Measurements from ENCODE around the gene HIF1AN. TPM values are rescaled to one million over a fixed set of nuclear protein-coding genes. Genes with fewer than 3 reads are reported as not detected.

HIF1AN gene
- total RNA-seq, 1 experiment from 2014 or later: 58.7 TPM

DNA sequence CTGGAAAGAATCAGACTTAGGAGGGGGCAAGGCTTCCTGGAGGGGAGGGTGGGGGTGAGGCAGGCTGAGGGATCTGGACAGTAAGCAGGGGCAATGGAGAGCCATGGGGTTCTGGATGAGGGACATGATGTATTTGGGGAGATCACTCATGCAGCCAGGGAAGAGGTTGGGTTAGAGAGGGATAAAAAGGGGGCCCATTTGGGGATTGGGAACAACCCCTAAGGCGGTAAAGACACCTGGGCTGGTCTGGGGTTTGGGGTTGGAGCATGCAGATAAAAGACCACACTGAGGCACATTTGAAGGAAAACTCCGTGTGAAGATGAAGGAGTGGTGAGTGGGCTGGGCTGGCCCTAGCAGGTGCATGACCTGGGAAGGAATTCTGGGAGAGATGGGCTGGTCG, 30.8 kb downstream of the HIF1AN start:
- H2AFZ ChIP-seq (ENCODE audit: low read length): no peak overlapping the region
- peak; percentile 15 for DNase-seq

More for the DNA sequence above, 30.8 kb downstream of the HIF1AN start:
- Histone ChIP-seq H4K8ac (replicated peaks; ENCODE audit: insufficient read length, low read depth, low read length) (no peak overlapping the region), H3K18ac (ENCODE audit: insufficient read length, low read depth, low read length) (no peak overlapping the region), H4K91ac (ENCODE audit: insufficient read length, low read depth, low read length) (no peak overlapping the region), H3K23ac (ENCODE audit: insufficient read length, low read depth, low read length) (no peak overlapping the region), H3K9ac (ENCODE audit: extremely low read depth, insufficient read length, low read length) (no peak overlapping the region), H3K9me3 (ENCODE audit: control insufficient read depth, low read depth, low read length) (no peaks in the 10 kb centered on the region), H2BK12ac (ENCODE audit: insufficient read length, low read depth, low read length) (no peak overlapping the region), H3K27ac (ENCODE audit: insufficient read length, low read depth, low read length) (no peak overlapping the region), H3K79me2 (ENCODE audit: insufficient read depth, low read length) (no peaks in the 10 kb centered on the region), H2AK5ac (ENCODE audit: insufficient read length, low read length) (no peak overlapping the region), H4K20me1 (ENCODE audit: control insufficient read depth, insufficient read depth, insufficient read length) (no peaks in the 10 kb centered on the region), H3K23me2 (ENCODE audit: insufficient read length, low read depth, low read length, poor library complexity, severe bottlenecking) (no peaks in the 10 kb centered on the region), H3K4ac (ENCODE audit: low read depth, low read length) (no peak overlapping the region), H3K79me1 (ENCODE audit: insufficient read depth, low read depth, low read length, poor library complexity, severe bottlenecking) (no peaks in the 10 kb centered on the region), H2BK15ac (ENCODE audit: low read depth, low read length) (no peak overlapping the region), H3K56ac (ENCODE audit: insufficient read length, low read depth, low read length) (no peak overlapping the region), H3T11ph (ENCODE audit: low read length) (no peak overlapping the region), H3K27me3 (ENCODE audit: insufficient read depth, low read length) (no peaks in the 10 kb centered on the region; the same call in 1 of the 2 replicates), H3K4me2 (ENCODE audit: insufficient read depth, insufficient read length, low read length) (no peak overlapping the region), H2BK120ac (ENCODE audit: low read depth, low read length, poor library complexity, severe bottlenecking) (no peak overlapping the region), H2BK20ac (ENCODE audit: low read depth, low read length, poor library complexity, severe bottlenecking) (no peak overlapping the region), H2BK5ac (ENCODE audit: insufficient read length, low read length) (no peak overlapping the region), H4K5ac (ENCODE audit: insufficient read length, low read depth, low read length) (no peak overlapping the region), H3K14ac (ENCODE audit: insufficient read depth, low read length) (no peak overlapping the region), H3K4me1 (ENCODE audit: insufficient read depth, low read length) (no peaks in the 10 kb centered on the region; the same call in 1 of the 2 replicates)
- TF ChIP-seq, protein P1, sequence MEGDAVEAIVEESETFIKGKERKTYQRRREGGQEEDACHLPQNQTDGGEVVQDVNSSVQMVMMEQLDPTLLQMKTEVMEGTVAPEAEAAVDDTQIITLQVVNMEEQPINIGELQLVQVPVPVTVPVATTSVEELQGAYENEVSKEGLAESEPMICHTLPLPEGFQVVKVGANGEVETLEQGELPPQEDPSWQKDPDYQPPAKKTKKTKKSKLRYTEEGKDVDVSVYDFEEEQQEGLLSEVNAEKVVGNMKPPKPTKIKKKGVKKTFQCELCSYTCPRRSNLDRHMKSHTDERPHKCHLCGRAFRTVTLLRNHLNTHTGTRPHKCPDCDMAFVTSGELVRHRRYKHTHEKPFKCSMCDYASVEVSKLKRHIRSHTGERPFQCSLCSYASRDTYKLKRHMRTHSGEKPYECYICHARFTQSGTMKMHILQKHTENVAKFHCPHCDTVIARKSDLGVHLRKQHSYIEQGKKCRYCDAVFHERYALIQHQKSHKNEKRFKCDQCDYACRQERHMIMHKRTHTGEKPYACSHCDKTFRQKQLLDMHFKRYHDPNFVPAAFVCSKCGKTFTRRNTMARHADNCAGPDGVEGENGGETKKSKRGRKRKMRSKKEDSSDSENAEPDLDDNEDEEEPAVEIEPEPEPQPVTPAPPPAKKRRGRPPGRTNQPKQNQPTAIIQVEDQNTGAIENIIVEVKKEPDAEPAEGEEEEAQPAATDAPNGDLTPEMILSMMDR (conservative IDR thresholded peaks at IDR 0.05): no peak
- no peaks in the 10 kb centered on the region; the same call in 1 of the 2 replicates for H3K27me3 Mint-ChIP-seq (ENCODE audit: low read depth)
- H3K9me3 Mint-ChIP-seq: peaks cover 0 to 5% of the 10 kb centered on the region in 2 experiments; a peak in 1 of 5 replicates
- no CpG with 5 or more reads among the region's 3 CpGs for WGBS (ENCODE audit: extremely low coverage, insufficient read length, low lambda C conversion rate)
- H3K4me1 Mint-ChIP-seq: peaks cover 11 to 24% of the 10 kb centered on the region in 2 experiments
- H3K27ac Mint-ChIP-seq: no peak overlapping the region
- H3K4me3 Mint-ChIP-seq: no peak overlapping the region
- H3K36me3 Mint-ChIP-seq (ENCODE audit: insufficient read depth in 1 of 3, low read depth in 3 of 3): no peaks in the 10 kb centered on the region

Measured in H9 (cell line).